IPS-18a (cell line): ENCODE results near the gene HCN4.
A peak's percentile ranks its signal among the peaks of the same experiment; 100 is the strongest.
"Not testable (repeated sequence)": the region's sequence is repeated elsewhere in the genome, so short reads cannot be mapped to it uniquely, and the experiment has no call there.

Source experiments
- H3K27ac ChIP-seq: one replicate; pipeline ENCODE4 v1.5.1; 2013; ENCODE audit warnings: low read length
- H3K27me3 ChIP-seq: one replicate; pipeline ENCODE4 v1.6.1; 2013; ENCODE audit warnings: mild to moderate bottlenecking, low read length; ENCODE audit not compliant: control insufficient read depth, insufficient read depth
- H3K36me3 ChIP-seq: one replicate; pipeline ENCODE4 v1.6.1; 2013; ENCODE audit warnings: low read depth, low read length; ENCODE audit not compliant: control insufficient read depth
- H3K4me1 ChIP-seq: one replicate; pipeline ENCODE4 v1.6.1; 2013; ENCODE audit warnings: low read depth, low read length; ENCODE audit not compliant: control insufficient read depth
- H3K4me3 ChIP-seq: one replicate; pipeline ENCODE4 v1.5.1; 2013; ENCODE audit warnings: low read length
- H3K9ac ChIP-seq: one replicate; pipeline ENCODE4 v1.6.1; 2013; ENCODE audit warnings: mild to moderate bottlenecking, low read length, moderate library complexity
- H3K9me3 ChIP-seq: one replicate; pipeline ENCODE4 v1.6.1; 2013; ENCODE audit warnings: low read depth, low read length; ENCODE audit not compliant: control insufficient read depth

Gene HCN4

DNA sequence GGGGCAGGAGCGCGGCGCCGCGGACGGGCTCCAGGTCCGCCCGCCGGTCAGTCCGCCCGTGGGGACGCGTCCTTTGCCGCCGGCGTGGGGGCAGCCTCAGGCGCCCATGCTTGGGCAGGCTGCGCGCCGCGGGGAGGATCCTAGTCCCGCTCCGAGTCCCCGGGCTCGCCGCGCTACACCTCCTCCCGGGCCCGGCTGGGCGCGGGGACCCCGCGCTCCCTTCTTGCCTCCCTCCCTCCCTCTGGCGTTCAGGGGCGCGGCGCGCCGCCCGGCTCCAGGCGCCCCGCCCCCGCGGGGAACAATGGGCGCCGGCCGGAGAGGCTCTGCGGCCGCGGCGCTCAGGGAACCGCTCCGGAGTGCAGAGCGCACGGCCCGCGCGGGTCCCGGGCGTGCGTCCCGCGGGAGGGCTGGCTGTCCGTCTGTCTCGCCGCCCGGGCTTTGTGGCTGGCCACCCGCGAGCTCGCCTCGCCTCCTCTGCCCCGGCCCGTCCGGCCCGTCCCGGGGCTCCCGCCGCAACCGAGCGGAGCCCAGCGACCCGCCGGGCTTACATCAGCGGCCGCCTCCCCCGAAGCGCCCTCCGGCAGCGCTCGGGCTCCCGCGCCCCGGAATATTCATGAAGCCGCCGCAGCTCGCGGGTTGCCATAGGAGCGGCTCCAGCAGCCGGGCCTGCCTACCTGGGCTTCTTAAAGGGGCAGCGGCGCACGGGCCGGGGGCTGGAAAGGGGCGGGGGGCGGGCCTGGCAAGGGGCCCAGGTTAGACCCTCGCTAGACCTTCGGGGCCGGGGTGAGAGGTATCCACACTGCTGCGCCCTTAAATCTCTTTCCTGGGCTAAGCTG is at the start of gene HCN4:
TSS of gene HCN4 (minus strand) at position 658 of the 836 bp plus-strand sequence. CDS start 688 bp downstream, outside the sequence.
- H3K9ac ChIP-seq, result peak within 1 kb of the TSS; percentile 58
- H3K36me3 ChIP-seq, result no peaks in the 10 kb centered on the region
- peak within 1 kb of the TSS; percentile 54 for H3K4me3 ChIP-seq
- peaks cover 42% of the 10 kb centered on the region for H3K27me3 ChIP-seq
- no peak within 1 kb of the TSS for H3K27ac ChIP-seq
- peaks cover 14% of the 10 kb centered on the region for H3K4me1 ChIP-seq
- no peaks in the 10 kb centered on the region for H3K9me3 ChIP-seq

DNA sequence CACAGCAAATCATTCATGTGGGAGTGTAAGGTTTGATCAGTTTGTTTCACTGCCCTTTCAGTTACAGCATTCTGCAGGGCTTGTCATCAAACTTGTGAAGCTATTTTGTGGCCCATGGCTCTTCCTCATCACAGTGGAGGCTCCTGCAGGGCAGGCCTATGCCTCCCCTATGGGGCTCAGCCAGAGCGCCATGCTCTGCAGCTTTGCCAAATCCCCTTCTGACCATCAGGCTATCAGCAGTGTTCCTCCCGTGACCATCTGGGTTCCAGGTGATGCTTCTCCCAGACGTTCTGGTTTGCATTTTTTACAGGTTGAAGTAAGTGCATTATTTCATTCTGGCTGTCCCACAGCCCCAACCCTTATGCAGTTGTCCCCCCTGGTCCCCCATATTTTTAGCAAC is 46.1 kb upstream of the HCN4 start:
- Histone ChIP-seq H3K9ac (no peak overlapping the region), H3K9me3 (no peaks in the 10 kb centered on the region), H3K36me3 (no peaks in the 10 kb centered on the region), H3K27me3 (no peaks in the 10 kb centered on the region), H3K4me1 (no peaks in the 10 kb centered on the region), H3K27ac (no peak overlapping the region), H3K4me3 (no peak overlapping the region)

DNA sequence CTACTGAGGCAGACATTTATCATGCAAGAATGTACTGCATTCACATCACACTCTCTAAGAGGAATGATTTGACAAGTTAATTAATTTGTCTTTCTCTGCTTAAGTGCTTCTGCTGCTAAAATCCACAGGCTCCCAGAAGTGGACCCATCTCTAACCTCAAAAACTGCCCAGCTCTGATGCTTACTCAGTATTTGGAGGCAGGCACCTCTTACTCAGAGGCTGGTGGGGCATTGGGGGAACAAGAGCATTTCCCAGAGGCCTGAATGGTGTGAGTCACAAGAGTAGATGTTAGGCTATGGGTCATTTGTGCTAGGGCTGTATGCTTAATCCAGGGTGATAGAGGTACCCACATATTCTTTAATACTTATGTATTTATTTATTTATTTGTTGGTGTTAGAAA is 34.4 kb upstream of the HCN4 start:
- Histone ChIP-seq H3K36me3 (no peaks in the 10 kb centered on the region), H3K4me3 (no peak overlapping the region), H3K27ac (no peak overlapping the region), H3K27me3 (no peaks in the 10 kb centered on the region), H3K4me1 (no peaks in the 10 kb centered on the region), H3K9ac (no peak overlapping the region), H3K9me3 (no peaks in the 10 kb centered on the region)

DNA sequence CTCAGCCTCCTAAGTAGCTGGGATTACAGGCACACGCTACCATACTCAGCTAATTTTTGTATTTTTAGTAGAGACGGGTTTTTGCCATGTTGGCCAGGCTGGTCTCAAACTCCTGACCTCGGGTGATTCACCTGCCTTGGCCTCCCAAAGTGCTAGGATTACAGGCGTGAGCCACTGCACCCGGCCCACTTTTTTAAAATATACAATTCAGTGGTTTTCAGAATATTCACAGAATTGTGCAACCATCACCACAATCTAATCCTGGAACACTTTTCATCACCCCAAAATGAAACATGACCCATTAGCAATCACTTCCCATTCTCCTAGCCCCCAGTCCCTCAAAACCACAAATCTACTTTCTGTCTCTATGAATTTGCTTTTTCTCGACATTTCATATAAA is 31.5 kb upstream of the HCN4 start:
- not testable (repeated sequence) for H3K9me3 ChIP-seq, H3K27ac ChIP-seq, H3K4me3 ChIP-seq, H3K4me1 ChIP-seq, H3K9ac ChIP-seq, H3K27me3 ChIP-seq, H3K36me3 ChIP-seq

DNA sequence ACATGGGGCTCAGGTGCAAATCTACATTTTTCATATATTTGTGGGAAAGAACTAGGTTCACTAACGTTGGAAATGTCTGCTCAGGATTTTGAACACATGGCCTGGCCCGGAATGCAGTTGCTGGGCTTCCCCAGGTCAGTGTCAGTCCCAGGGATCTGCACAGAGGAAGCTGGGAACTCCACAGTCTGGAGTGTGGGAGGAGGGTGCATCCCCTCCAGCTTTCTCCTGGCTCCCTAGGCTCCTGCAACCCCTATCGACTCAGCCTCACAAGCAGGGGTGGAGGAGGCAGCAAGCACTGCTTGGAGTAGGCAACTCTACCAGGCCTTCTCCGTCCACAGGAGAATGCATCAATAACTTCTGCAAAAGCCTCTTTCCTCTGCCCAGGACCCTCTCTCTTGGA is 30.1 kb upstream of the HCN4 start:
- Histone ChIP-seq H3K4me1 (peaks cover 8% of the 10 kb centered on the region), H3K27me3 (no peaks in the 10 kb centered on the region), H3K36me3 (no peaks in the 10 kb centered on the region), H3K27ac (no peak overlapping the region), H3K9ac (no peak overlapping the region), H3K4me3 (no peak overlapping the region), H3K9me3 (no peaks in the 10 kb centered on the region)

DNA sequence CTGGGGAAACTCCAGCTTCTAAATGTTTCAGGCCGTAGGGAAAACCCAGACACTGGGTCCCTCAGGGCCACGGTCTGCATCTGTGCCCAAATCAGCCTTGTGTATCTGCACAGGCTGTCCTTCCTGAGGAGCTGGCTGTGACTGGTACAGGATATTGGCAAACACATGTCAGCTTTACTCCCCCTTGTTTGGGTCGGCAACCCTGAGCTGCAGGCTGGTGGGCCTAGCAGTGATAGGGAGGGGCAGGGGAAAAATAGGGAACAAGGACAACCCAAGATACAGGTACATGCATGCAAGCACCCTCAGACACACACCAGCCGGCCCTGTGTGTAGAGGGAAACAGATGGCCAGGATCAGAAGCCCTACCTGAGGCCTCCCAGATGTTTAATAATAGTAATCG is 28.7 kb upstream of the HCN4 start:
- Histone ChIP-seq H3K4me1 (peaks cover 12% of the 10 kb centered on the region), H3K36me3 (no peaks in the 10 kb centered on the region), H3K27ac (no peak overlapping the region), H3K9ac (no peak overlapping the region), H3K27me3 (no peaks in the 10 kb centered on the region), H3K4me3 (no peak overlapping the region), H3K9me3 (no peaks in the 10 kb centered on the region)

DNA sequence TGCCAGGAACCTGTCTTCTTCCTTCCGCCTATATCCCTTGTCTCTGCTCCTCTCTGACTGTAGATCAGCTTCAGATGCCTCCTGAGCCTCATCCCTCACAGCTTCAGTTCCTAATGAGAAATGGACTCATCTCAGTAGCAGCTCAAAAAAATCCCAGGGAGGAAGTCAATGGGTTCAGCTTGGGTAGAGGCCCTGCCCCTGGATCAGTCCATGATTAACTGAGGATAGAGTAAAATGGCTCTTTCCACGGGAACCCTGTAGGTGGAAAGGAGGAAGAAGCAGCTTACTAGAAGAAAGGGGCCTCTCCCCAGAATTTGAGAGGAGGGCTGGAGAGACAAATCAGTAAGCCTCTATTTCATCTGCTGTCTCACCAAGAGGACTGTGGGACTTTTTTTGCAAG is 26.9 kb upstream of the HCN4 start:
- Histone ChIP-seq H3K4me1 (peaks cover 12% of the 10 kb centered on the region), H3K27me3 (no peaks in the 10 kb centered on the region), H3K27ac (no peak overlapping the region), H3K9ac (no peak overlapping the region), H3K36me3 (no peaks in the 10 kb centered on the region), H3K4me3 (no peak overlapping the region), H3K9me3 (no peaks in the 10 kb centered on the region)

DNA sequence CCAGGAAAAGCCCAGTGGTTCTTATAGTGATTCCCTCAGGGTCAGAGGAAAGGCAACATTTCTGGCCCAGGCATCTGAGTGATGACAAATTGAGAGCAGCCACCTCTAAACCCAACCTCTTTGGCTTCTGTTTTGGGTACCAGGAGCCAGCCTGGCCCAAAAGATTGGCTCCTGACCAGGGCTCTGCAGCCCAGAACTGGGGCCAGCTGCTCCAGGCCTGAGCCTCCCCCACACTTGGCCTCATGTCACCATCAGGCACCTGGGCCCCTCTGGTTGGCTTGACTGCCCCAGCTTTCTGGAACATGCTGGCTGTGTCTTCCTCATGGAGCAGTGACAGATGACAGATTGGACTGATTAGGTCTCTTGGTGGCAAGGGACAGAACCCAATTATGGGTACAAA is 26.0 kb upstream of the HCN4 start:
- Histone ChIP-seq H3K36me3 (no peaks in the 10 kb centered on the region), H3K27me3 (no peaks in the 10 kb centered on the region), H3K4me3 (no peak overlapping the region), H3K9me3 (no peaks in the 10 kb centered on the region), H3K9ac (no peak overlapping the region), H3K4me1 (peaks cover 12% of the 10 kb centered on the region), H3K27ac (no peak overlapping the region)

DNA sequence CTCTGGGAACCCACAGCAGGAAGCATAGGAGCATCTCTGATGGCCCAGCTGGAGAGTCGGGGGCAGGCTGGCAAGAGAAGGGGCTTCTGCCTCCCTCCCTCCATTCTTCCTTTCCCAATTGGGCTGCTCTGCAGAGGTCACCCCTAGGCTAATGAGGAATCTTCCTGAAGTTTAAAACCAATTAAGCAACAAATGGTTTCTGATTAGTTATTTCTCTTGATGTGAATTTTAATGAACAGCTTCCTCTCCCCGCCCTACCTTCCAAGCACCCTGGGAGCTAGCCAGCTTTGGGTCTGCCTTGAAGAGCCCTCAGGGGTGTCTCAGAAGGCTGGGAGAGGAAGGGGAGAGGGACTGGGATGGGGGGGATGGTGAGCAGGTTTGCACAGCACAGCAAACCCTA is 24.6 kb upstream of the HCN4 start:
- Histone ChIP-seq H3K36me3 (no peaks in the 10 kb centered on the region), H3K9me3 (no peaks in the 10 kb centered on the region), H3K27ac (no peak overlapping the region), H3K9ac (no peak overlapping the region), H3K4me1 (peaks cover 22% of the 10 kb centered on the region), H3K4me3 (no peak overlapping the region), H3K27me3 (no peaks in the 10 kb centered on the region)

DNA sequence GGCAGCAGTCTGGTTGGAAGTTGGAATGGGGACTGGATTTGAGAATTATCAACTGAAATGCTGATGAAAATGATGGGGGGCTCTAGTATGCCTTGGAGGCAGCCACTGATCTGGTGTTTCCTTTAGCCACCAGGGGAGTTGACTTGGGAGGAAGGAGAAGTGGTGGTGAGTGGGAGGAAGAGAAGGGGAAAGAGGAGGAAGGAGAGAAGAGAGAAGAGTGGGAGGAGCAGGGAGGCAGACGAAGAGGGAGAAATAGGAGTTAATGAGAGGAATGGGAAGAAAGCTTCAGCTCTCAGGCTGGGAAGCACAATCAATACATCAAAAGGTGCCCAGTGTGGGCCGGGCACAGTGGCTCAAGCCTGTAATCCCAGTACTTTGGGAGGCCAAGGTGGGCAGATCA is 23.3 kb upstream of the HCN4 start:
- Histone ChIP-seq H3K27ac (no peak overlapping the region), H3K27me3 (no peaks in the 10 kb centered on the region), H3K9ac (no peak overlapping the region), H3K36me3 (no peaks in the 10 kb centered on the region), H3K4me1 (peaks cover 29% of the 10 kb centered on the region), H3K9me3 (no peaks in the 10 kb centered on the region), H3K4me3 (no peak overlapping the region)

DNA sequence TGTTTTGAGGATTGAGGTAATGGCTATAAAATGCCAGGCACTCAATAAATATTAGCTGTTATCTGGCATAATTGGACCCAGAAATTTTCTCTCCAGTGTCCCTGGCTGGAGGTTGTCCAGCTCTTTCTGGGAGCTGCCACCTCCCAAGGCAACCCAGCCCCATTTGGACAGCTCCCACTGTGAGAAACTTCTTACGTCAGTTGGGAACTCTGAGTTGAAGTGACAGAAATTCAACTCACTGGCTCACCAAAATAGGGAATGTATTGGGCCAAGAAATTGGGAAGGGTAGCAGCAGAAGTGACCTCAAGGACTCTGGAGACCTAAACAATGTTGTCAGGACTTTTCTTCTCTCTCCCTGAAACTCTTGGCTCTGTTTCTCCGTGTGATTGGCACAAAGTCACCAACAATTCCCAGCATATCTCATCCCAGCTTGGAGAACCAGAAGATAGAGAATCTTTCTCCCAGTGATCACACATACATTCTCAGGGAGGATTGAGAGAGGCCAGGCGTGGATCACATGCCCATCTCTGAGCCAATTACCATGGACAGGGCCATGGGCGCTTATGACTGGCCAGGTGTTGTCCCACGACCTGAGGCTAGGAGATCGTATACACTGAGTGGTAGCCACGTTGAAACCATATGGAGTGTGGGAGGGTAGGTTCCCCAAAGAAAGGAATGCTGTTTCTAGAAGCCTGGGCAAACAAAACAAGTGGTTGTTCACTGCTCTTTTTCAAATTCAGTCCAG is 22.5 kb upstream of the HCN4 start:
- Histone ChIP-seq H3K9me3 (no peaks in the 10 kb centered on the region), H3K4me3 (no peak overlapping the region), H3K27me3 (no peaks in the 10 kb centered on the region), H3K4me1 (peaks cover 34% of the 10 kb centered on the region), H3K27ac (no peak overlapping the region), H3K36me3 (no peaks in the 10 kb centered on the region), H3K9ac (no peak overlapping the region)
